BLaER1 treated with 17β-estradiol and CSF1 and Interleukin-3, amounts not matched to agents 10 nM and 100 nM (cell line): ENCODE data around the gene TBX3.

ENCODE experiments used
- H3K27ac ChIP-seq, 11 experiments: shearing (Covaris generic); formaldehyde crosslinking; 2 replicates each; pipeline ENCODE4 v1.8.1; 2022
- H3K27me3 ChIP-seq, 11 experiments: shearing (Covaris generic); formaldehyde crosslinking; 2 replicates each; pipeline ENCODE4 v1.8.1; 2022
- H3K36me3 ChIP-seq, 11 experiments: shearing (Covaris generic); formaldehyde crosslinking; 2 replicates each; pipeline ENCODE4 v1.8.1; 2022
- H3K4me1 ChIP-seq, 10 experiments: shearing (Covaris generic); formaldehyde crosslinking; 2 replicates each; pipeline ENCODE4 v1.8.1; 2022
- H3K4me2 ChIP-seq, 11 experiments: shearing (Covaris generic); formaldehyde crosslinking; 2 replicates each; pipeline ENCODE4 v1.8.1; 2022
- H3K4me3 ChIP-seq, 10 experiments: shearing (Covaris generic); formaldehyde crosslinking; 2 replicates each; pipeline ENCODE4 v1.8.1; 2022
- H3K9ac ChIP-seq, 11 experiments: shearing (Covaris generic); formaldehyde crosslinking; 2 replicates each; pipeline ENCODE4 v1.8.1; 2022
- H3K9me3 ChIP-seq, 11 experiments: shearing (Covaris generic); formaldehyde crosslinking; replicated peaks in 1 of 11; 2 replicates each; pipeline ENCODE4 v1.8.1; 2022
- H4K20me1 ChIP-seq, 11 experiments: shearing (Covaris generic); formaldehyde crosslinking; 2 replicates each; pipeline ENCODE4 v1.8.1; 2022
- Cebpa-rat ChIP-seq, 11 experiments: shearing (Covaris generic); IDR thresholded peaks; 2 replicates each; pipeline ENCODE4 v1.8.1; 2022

TBX3 gene

GRCh38 chr12:114698566-114699163, 14.7 kb upstream of the TBX3 start:
- TF ChIP-seq Cebpa-rat (IDR thresholded peaks at IDR 0.05) = no peak
- Histone ChIP-seq H3K4me2 (no peak overlapping the region), H3K4me3 (no peak overlapping the region), H3K9ac (no peak overlapping the region), H3K9me3 (peaks cover 0 to 16% (median 10%) of the 10 kb centered on the region in 11 experiments; a peak in 4 of 22 replicates), H3K36me3 (no peaks in the 10 kb centered on the region), H3K27me3 (peaks cover 100% of the 10 kb centered on the region in 11 experiments), H3K27ac (no peak overlapping the region), H4K20me1 (peaks cover 0 to 84% (median 50%) of the 10 kb centered on the region in 11 experiments; a peak in 16 of 22 replicates), H3K4me1 (peaks cover 9 to 23% (median 19%) of the 10 kb centered on the region in 10 experiments)

DNA sequence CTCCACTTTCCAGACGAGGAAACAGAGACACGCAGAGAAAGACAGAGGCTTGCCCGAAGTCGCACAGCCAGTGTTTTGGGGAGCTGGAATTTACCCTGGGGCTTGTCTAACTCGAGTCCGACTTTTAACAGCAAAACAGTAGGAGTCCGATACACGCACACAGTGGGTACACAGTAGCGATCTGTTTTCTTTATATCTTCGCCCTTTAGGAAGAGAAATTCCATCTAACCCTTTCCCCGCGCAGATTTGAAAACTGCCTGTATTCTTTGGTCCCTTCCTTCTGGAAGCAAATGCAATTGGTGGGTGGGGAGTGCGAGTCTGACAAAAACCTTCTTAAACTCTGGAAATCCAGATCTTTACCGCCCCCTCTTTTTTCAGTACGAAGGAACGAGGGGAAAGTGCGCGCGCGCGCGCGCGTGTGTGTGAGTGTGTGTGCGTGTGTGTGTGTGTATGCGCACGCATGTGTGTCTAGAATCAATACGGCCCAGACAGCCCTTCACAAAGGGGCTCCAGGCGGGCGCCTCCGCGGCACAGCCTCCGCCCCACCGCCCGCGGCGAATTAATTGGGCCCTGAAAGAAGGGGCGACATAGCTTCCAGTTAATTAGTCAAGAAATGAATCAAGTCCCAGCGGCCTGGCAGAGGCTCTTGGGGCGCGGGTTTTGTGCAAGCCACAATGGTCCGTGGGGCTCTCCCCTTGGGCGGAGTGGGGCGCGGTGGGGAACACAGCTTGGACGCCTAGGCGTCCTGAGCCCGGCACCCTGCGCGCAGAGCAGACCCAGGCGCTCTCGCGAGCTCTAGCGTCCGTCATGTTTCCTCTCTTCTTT, 14.0 kb upstream of the TBX3 start:
- peaks cover 0 to 86% (median 50%) of the 10 kb centered on the region in 11 experiments; a peak in 16 of 22 replicates for H4K20me1 ChIP-seq
- H3K4me2 ChIP-seq = no peak overlapping the region
- no peaks in the 10 kb centered on the region for H3K36me3 ChIP-seq
- no peak overlapping the region for H3K27ac ChIP-seq
- H3K9ac ChIP-seq = no peak overlapping the region
- H3K9me3 ChIP-seq = peaks cover 0 to 17% (median 10%) of the 10 kb centered on the region in 11 experiments; a peak in 4 of 22 replicates
- no peak for TF ChIP-seq Cebpa-rat (IDR thresholded peaks at IDR 0.05)
- peaks cover 100% of the 10 kb centered on the region in 11 experiments for H3K27me3 ChIP-seq
- H3K4me3 ChIP-seq = no peak overlapping the region
- H3K4me1 ChIP-seq = peaks cover 9 to 19% (median 16%) of the 10 kb centered on the region in 10 experiments

- Histone ChIP-seq H3K4me1 (peaks cover 9 to 15% (median 13%) of the 10 kb centered on the region in 10 experiments), H3K4me3 (no peak overlapping the region), H3K27me3 (peaks cover 100% of the 10 kb centered on the region in 11 experiments), H3K4me2 (no peak overlapping the region), H3K9ac (no peak overlapping the region), H4K20me1 (peaks cover 0 to 88% (median 50%) of the 10 kb centered on the region in 11 experiments; a peak in 16 of 22 replicates), H3K36me3 (no peaks in the 10 kb centered on the region), H3K9me3 (peaks cover 0 to 24% (median 11%) of the 10 kb centered on the region in 11 experiments; a peak in 5 of 22 replicates), H3K27ac (no peak overlapping the region)
- TF ChIP-seq Cebpa-rat (IDR thresholded peaks at IDR 0.05) = no peak
Observed at GRCh38 chr12:114697243-114697716, 13.3 kb upstream of the TBX3 start.

GRCh38 chr12:114696443-114697242, 12.7 kb upstream of the TBX3 start:
- Histone ChIP-seq H3K36me3 (no peaks in the 10 kb centered on the region), H3K27me3 (peaks cover 100% of the 10 kb centered on the region in 11 experiments), H3K4me2 (no peak overlapping the region), H3K4me1 (peaks cover 9 to 15% (median 13%) of the 10 kb centered on the region in 10 experiments), H3K9me3 (peaks cover 0 to 26% (median 11%) of the 10 kb centered on the region in 11 experiments; a peak in 5 of 22 replicates), H3K27ac (no peak overlapping the region), H3K9ac (no peak overlapping the region), H4K20me1 (peaks cover 0 to 84% (median 50%) of the 10 kb centered on the region in 11 experiments; a peak in 16 of 22 replicates), H3K4me3 (no peak overlapping the region)
- TF ChIP-seq Cebpa-rat (IDR thresholded peaks at IDR 0.05) = no peak

GRCh38 chr12:114695305-114695592, 11.3 kb upstream of the TBX3 start:
- no peak overlapping the region for H3K4me3 ChIP-seq
- H3K27ac ChIP-seq = no peak overlapping the region
- TF ChIP-seq Cebpa-rat (IDR thresholded peaks at IDR 0.05) = no peak
- H3K36me3 ChIP-seq = no peaks in the 10 kb centered on the region
- no peak overlapping the region for H3K9ac ChIP-seq
- H4K20me1 ChIP-seq = peaks cover 0 to 88% (median 41%) of the 10 kb centered on the region in 11 experiments; a peak in 16 of 22 replicates
- no peak overlapping the region for H3K4me2 ChIP-seq
- H3K4me1 ChIP-seq = peaks cover 3 to 8% (median 6%) of the 10 kb centered on the region in 10 experiments
- H3K27me3 ChIP-seq = peaks cover 100% of the 10 kb centered on the region in 11 experiments
- H3K9me3 ChIP-seq = peaks cover 0 to 26% (median 11%) of the 10 kb centered on the region in 11 experiments; a peak in 5 of 22 replicates

DNA sequence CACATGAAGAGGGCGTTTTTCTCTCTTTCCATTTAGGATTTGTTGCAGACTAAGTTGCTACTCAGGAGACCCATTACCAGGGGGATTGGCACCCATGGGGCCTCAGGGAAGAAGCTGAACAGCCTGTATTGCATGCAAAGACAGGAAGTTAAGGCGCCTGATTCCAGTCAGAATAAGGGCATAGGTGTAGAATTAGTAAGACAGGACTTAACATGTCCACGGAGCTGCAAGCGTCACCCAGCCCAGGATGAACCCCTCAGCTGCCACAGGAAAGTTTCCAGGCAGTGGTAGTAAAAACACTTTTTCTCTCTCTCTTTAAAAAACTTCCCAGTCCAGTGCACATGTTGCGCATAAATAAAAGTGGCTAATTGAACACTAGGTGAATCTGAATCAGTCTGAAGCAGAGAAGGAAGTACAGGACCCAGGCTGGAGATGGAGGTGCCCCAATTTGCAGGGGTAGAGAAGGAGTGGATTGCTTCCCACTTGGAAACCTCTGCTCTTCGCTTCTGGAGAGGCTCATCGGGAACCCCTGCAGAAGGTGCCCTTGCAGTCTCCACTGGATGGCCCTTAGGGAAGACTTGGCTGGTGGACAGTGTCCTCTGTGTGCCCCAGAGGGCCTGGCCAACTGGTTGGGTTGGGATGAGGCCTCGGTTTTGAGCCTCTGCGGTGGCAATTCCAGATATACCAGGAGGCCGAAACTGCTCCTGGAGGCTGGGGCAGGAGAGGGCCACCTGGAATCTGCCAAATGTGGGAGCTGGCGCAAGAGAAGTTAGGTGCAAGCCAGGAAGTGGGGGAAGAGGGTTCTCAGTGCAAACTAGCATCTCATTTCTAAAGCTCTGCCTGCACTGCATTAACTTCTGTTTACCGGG, 10.7 kb upstream of the TBX3 start:
- peaks cover 100% of the 10 kb centered on the region in 11 experiments for H3K27me3 ChIP-seq
- H3K4me1 ChIP-seq = peaks cover 0 to 8% (median 2%) of the 10 kb centered on the region in 10 experiments; a peak in 13 of 20 replicates
- H3K4me3 ChIP-seq = no peak overlapping the region
- no peak overlapping the region for H3K27ac ChIP-seq
- H3K4me2 ChIP-seq = no peak overlapping the region
- H3K9ac ChIP-seq = no peak overlapping the region
- H3K36me3 ChIP-seq = no peaks in the 10 kb centered on the region
- peaks cover 0 to 26% (median 11%) of the 10 kb centered on the region in 11 experiments; a peak in 5 of 22 replicates for H3K9me3 ChIP-seq
- no peak for TF ChIP-seq Cebpa-rat (IDR thresholded peaks at IDR 0.05)
- H4K20me1 ChIP-seq = peaks cover 0 to 86% (median 37%) of the 10 kb centered on the region in 11 experiments; a peak in 15 of 22 replicates

DNA sequence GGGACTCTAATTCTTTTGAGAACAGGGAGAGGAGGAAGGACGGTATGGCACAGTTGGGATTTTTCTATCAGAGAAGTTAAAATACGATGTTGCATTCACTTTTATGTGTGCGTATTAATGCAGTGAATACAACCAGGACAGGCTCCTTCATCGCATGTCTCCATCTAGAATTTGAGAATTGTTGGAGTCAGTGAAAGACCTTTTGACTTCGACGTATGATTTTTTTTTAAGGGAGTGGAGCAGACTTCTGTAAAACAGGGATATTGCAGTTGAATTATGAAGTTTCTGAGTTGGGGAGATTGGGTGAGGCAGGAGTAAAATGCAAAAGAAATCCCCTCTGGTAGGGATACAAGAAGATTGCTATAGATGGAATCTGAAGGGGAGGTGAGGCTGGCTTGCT, 9.6 kb upstream of the TBX3 start:
- Histone ChIP-seq H3K4me1 (peaks cover 0 to 12% (median 4%) of the 10 kb centered on the region in 10 experiments; a peak in 4 of 20 replicates), H3K9me3 (peaks cover 0 to 26% (median 11%) of the 10 kb centered on the region in 11 experiments; a peak in 5 of 22 replicates), H3K4me2 (no peak overlapping the region), H3K9ac (no peak overlapping the region), H3K27me3 (peaks cover 100% of the 10 kb centered on the region in 11 experiments), H3K4me3 (no peak overlapping the region), H3K27ac (no peak overlapping the region), H3K36me3 (no peaks in the 10 kb centered on the region), H4K20me1 (peaks cover 0 to 85% (median 38%) of the 10 kb centered on the region in 11 experiments; a peak in 14 of 22 replicates)
- no peak for TF ChIP-seq Cebpa-rat (IDR thresholded peaks at IDR 0.05)

- Histone ChIP-seq H3K4me1 (peaks cover 0 to 12% (median 6%) of the 10 kb centered on the region in 10 experiments; a peak in 4 of 20 replicates), H3K4me2 (no peak overlapping the region), H3K36me3 (no peaks in the 10 kb centered on the region), H3K4me3 (no peak overlapping the region), H3K27ac (no peak overlapping the region), H3K9me3 (peaks cover 0 to 23% (median 8%) of the 10 kb centered on the region in 11 experiments; a peak in 5 of 22 replicates), H3K27me3 (peaks cover 100% of the 10 kb centered on the region in 11 experiments), H3K9ac (no peak overlapping the region), H4K20me1 (peaks cover 0 to 83% (median 34%) of the 10 kb centered on the region in 11 experiments; a peak in 14 of 22 replicates)
- TF ChIP-seq Cebpa-rat (IDR thresholded peaks at IDR 0.05) = no peak
Observed at GRCh38 chr12:114693059-114693531, 9.1 kb upstream of the TBX3 start.
